WTC11 (cell line): ENCODE results near the gene SH3RF2.

Experiments used
- AFF4 ChIP-seq: sonication (generic); formaldehyde crosslinking; IDR thresholded peaks from 2 replicates; pipeline ENCODE4 v1.8.1; 2023; ENCODE audit warnings: mild to moderate bottlenecking, missing genetic modification reagents, borderline replicate concordance
- ATF2 ChIP-seq: sonication (generic); formaldehyde crosslinking; IDR thresholded peaks from 2 replicates; pipeline ENCODE4 v1.8.1; 2022; ENCODE audit warnings: low read depth, missing genetic modification reagents, borderline replicate concordance
- CTCF ChIP-seq: fragments of 200-600 bp; IDR thresholded peaks from 2 replicates; pipeline ENCODE4 v1.8.0; 2022; ENCODE audit warnings: antibody characterized with exemption
- E2F1 ChIP-seq: sonication (generic); formaldehyde crosslinking; IDR thresholded peaks from 2 replicates; pipeline ENCODE4 v1.8.0; 2022; ENCODE audit warnings: mild to moderate bottlenecking, missing genetic modification reagents
- ELF4 ChIP-seq: sonication (generic); formaldehyde crosslinking; IDR thresholded peaks from 2 replicates; pipeline ENCODE4 v1.8.1; 2022; ENCODE audit warnings: low read depth, mild to moderate bottlenecking, moderate library complexity, missing genetic modification reagents
- JUN ChIP-seq: sonication (generic); formaldehyde crosslinking; IDR thresholded peaks from 2 replicates; pipeline ENCODE4 v1.8.0; 2023; ENCODE audit warnings: mild to moderate bottlenecking, missing genetic modification reagents
- KAT7 ChIP-seq: sonication (generic); formaldehyde crosslinking; IDR thresholded peaks from 2 replicates; pipeline ENCODE4 v1.8.1; 2023; ENCODE audit warnings: missing genetic modification reagents, mild to moderate bottlenecking, borderline replicate concordance
- MAX ChIP-seq: sonication (generic); formaldehyde crosslinking; IDR thresholded peaks from 2 replicates; pipeline ENCODE4 v1.8.0; 2022; ENCODE audit warnings: mild to moderate bottlenecking, missing genetic modification reagents
- NR2C2 ChIP-seq: sonication (generic); formaldehyde crosslinking; IDR thresholded peaks from 2 replicates; pipeline ENCODE4 v1.8.0; 2022; ENCODE audit warnings: mild to moderate bottlenecking, missing genetic modification reagents
- SP1 ChIP-seq: sonication (generic); formaldehyde crosslinking; conservative IDR thresholded peaks from 2 replicates; pipeline ENCODE4 v1.8.1; 2022; ENCODE audit warnings: missing genetic modification reagents
- TEAD1 ChIP-seq: sonication (generic); formaldehyde crosslinking; IDR thresholded peaks from 2 replicates; pipeline ENCODE4 v1.8.0; 2022; ENCODE audit warnings: mild to moderate bottlenecking, missing genetic modification reagents
- ZNF138 ChIP-seq: sonication (generic); formaldehyde crosslinking; conservative IDR thresholded peaks from 2 replicates; pipeline ENCODE4 v1.8.1; 2022; ENCODE audit warnings: mild to moderate bottlenecking, moderate library complexity, missing genetic modification reagents
- ZNF219 ChIP-seq: sonication (generic); formaldehyde crosslinking; IDR thresholded peaks from 2 replicates; pipeline ENCODE4 v1.8.0; 2023; ENCODE audit warnings: missing genetic modification reagents, mild to moderate bottlenecking, borderline replicate concordance
- ZNF416 ChIP-seq: fragments of 250-450 bp; sonication (Bioruptor Pico); IDR thresholded peaks from 2 replicates; pipeline ENCODE4 v1.9.0; 2021; ENCODE audit warnings: mild to moderate bottlenecking, inconsistent platforms

- TF ChIP-seq NR2C2 (CRISPR knock-in tag) (no peak), CTCF (no peak), JUN (CRISPR knock-in tag) (no peak), KAT7 (no peak), AFF4 (no peak), ZNF219 (no peak), ELF4 (CRISPR knock-in tag) (no peak), SP1 (CRISPR knock-in tag) (no peak), MAX (CRISPR knock-in tag) (no peak), E2F1 (CRISPR knock-in tag) (no peak), ZNF138 (CRISPR knock-in tag) (no peak), TEAD1 (CRISPR knock-in tag) (no peak), ATF2 (CRISPR knock-in tag) (no peak), ZNF416 (CRISPR knock-in tag) (no peak)
Measured at GRCh38 chr5:146052780-146053179, 116.4 kb downstream of the SH3RF2 start.
